Colonic mucosa (tissue), 4 donors: ENCODE results near the gene PDLIM4. TPM values are rescaled to one million over a fixed set of nuclear protein-coding genes. Genes with fewer than 3 reads are reported as not detected.

Experiments
- DNase-seq: peaks from one replicate; pipeline ENCODE4 v3.0.0-alpha.2; 2020
- H3K27ac ChIP-seq: fragments of 200-600 bp; one replicate; pipeline ENCODE4 v1.8.0; 2021
- H3K27me3 ChIP-seq: fragments of 200-600 bp; one replicate; pipeline ENCODE4 v1.8.0; 2021
- H3K36me3 ChIP-seq: fragments of 200-600 bp; one replicate; pipeline ENCODE4 v1.8.0; 2021
- H3K4me1 ChIP-seq: fragments of 200-600 bp; one replicate; pipeline ENCODE4 v1.8.0; 2021; ENCODE audit warnings: mild to moderate bottlenecking
- H3K4me3 ChIP-seq: fragments of 200-600 bp; one replicate; pipeline ENCODE4 v1.8.0; 2021
- H3K9ac ChIP-seq, 2 donors: one replicate each; pipeline ENCODE4 v1.7.0; 2013; ENCODE audit warnings: control low read depth in 2 of 2, low read depth in 2 of 2, low read length in 2 of 2
- H3K9me3 ChIP-seq: fragments of 200-600 bp; one replicate; pipeline ENCODE4 v1.8.0; 2021
- CTCF ChIP-seq: fragments of 200-600 bp; IDR thresholded peaks from one replicate; pipeline ENCODE4 v1.8.0; 2022; ENCODE audit warnings: antibody characterized with exemption, mild to moderate bottlenecking
- intact Hi-C: fragments of 100-400 bp; cut with DNase I; formaldehyde crosslinking; loops from one replicate; pipeline ENCODE4 v1.14.1; 2022
- total RNA-seq, 2 donors: library from RNA; stranded (reverse); fragmentation: NEBNext Ultra II Directional in 1 of 2; extraction: Animal tissue kit (Norgen Biotek cat#: 25700) in 1 of 2; gene quantifications; one replicate each; pipeline ENCODE4 v1.2.1, GENCODE V29; 2021
- donor health status: healthy.
- donor health status: DM: no; HTN: no; CAD: no.
- donor health status: DM: no; HTN: no; CAD: no.

The PDLIM4 gene
- total RNA-seq, 2 donors from 2014 or later, result 2.3 to 14.3 TPM

- no peak for DNase-seq
- no peak overlapping the region for H3K27ac ChIP-seq
- H3K4me1 ChIP-seq, result no peaks in the 10 kb centered on the region
- TF ChIP-seq CTCF, result no peak
- no peak overlapping the region for H3K9ac ChIP-seq
- no peaks in the 10 kb centered on the region for H3K36me3 ChIP-seq
- intact Hi-C loops, result no loop called here
- no peaks in the 10 kb centered on the region for H3K9me3 ChIP-seq
- no peak overlapping the region for H3K4me3 ChIP-seq
- H3K27me3 ChIP-seq, result no peaks in the 10 kb centered on the region
Measured at GRCh38 chr5:132211787-132212186, 45.7 kb upstream of the PDLIM4 start.

GRCh38 chr5:132213666-132214065 is 43.8 kb upstream of the PDLIM4 start:
- H3K36me3 ChIP-seq, result no peaks in the 10 kb centered on the region
- no peaks in the 10 kb centered on the region for H3K9me3 ChIP-seq
- H3K4me1 ChIP-seq, result no peaks in the 10 kb centered on the region
- H3K27me3 ChIP-seq, result no peaks in the 10 kb centered on the region
- no peak overlapping the region for H3K4me3 ChIP-seq
- no peak for DNase-seq
- intact Hi-C loops, result no loop called here
- TF ChIP-seq CTCF, result no peak
- no peak overlapping the region for H3K9ac ChIP-seq
- no peak overlapping the region for H3K27ac ChIP-seq

- no peak for TF ChIP-seq CTCF
- intact Hi-C loops, result no loop called here
- Histone ChIP-seq H3K36me3 (no peaks in the 10 kb centered on the region), H3K4me1 (no peaks in the 10 kb centered on the region), H3K27me3 (no peaks in the 10 kb centered on the region), H3K9ac (peak overlapping the region in 1 of 2 donors; percentile 4), H3K4me3 (no peak overlapping the region), H3K27ac (no peak overlapping the region), H3K9me3 (no peaks in the 10 kb centered on the region)
- DNase-seq, result no peak
Measured at GRCh38 chr5:132214491-132214890, 43.0 kb upstream of the PDLIM4 start.

- Histone ChIP-seq H3K27ac (no peak overlapping the region), H3K4me3 (no peak overlapping the region), H3K9ac (no peak overlapping the region), H3K4me1 (no peaks in the 10 kb centered on the region), H3K9me3 (no peaks in the 10 kb centered on the region), H3K36me3 (no peaks in the 10 kb centered on the region), H3K27me3 (no peaks in the 10 kb centered on the region)
- DNase-seq, result peak; percentile 66
- intact Hi-C loops, result no loop called here
- no peak for TF ChIP-seq CTCF
Measured at GRCh38 chr5:132215329-132215728, 42.2 kb upstream of the PDLIM4 start.

- H3K4me3 ChIP-seq, result no peak overlapping the region
- no peak overlapping the region for H3K9ac ChIP-seq
- intact Hi-C loops, result no loop called here
- H3K4me1 ChIP-seq, result no peaks in the 10 kb centered on the region
- no peak for TF ChIP-seq CTCF
- no peaks in the 10 kb centered on the region for H3K27me3 ChIP-seq
- DNase-seq, result no peak
- H3K36me3 ChIP-seq, result no peaks in the 10 kb centered on the region
- no peak overlapping the region for H3K27ac ChIP-seq
- no peaks in the 10 kb centered on the region for H3K9me3 ChIP-seq
Measured at GRCh38 chr5:132218321-132218720, 39.2 kb upstream of the PDLIM4 start.
